ENCODE data around the gene IFNLR1.

Gene IFNLR1

DNA sequence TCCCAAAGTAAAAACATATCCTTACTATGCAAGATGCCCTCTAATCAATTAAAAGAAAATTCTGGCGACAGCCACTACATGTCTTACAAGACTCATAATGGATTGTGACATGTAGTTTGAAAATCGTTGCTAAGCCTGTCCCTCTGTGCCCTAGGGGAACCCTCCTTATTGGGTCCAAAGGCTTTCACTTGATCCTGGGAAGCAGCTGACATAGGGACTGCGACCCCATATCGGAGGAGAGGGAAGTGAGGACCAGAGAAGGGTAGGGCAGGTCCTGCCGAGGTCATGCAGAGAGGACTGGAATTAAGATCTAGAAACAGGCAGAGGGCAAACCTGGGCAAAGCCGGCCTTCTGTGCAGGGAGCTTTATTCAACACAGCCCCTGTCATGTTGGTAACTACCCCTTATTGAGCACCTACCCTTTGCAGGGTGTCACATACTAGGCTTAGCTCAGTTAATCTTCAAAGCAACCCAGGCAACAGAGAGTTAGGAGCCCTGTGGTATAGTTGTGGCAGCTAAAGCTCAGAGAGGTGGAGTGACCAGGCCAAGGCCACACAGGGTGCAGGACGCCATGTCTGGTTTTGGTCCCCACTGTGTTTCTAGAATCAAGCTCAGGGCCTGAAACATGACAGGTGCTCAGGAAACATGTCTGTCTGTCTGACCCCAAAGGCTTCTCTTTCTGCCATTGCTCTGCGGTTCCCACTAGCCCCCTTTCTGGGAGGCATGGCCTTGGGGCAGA is 18.4 kb upstream of the IFNLR1 start:
- DNase-seq = no peak

DNA sequence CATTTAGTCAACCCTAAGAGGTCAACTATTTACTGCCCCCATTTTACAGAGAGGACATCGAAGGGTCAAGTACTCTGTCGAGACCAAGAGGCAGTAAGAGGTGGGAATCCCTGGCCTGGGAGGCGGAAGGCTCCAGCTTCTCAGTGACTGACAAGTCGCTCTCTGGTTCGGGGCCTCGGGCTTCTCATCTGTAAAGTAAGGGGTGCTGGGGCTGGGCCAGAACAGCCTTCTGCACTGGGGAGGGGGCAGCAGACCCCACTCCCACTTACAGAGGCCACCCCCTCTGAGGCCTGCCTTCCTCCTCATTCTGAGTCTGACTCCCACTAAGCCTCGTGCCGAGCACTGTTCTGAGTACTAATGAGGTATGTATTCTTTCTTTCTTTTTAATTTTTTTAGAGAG is 17.0 kb upstream of the IFNLR1 start:
- DNase-seq = no peak

DNA sequence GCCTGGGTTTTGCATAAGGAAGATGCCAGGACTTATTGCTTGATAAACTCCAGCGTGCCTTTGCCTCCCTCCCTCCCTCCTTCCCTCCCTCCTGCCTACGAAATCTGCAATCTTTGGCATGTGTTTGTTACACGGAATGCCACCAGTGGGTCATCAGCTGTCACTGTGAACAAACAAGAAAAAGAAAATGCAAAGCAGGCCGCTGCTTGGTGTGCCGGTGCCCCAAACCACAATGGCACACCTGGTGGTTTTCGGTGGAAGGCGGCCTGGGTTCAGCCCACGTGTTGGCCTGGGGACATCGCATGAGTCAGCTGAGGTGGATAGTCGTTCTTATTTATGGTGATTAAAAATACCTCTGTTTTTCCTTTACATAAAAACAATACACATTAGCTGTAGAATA is 16.3 kb upstream of the IFNLR1 start:
- DNase-seq = no peak

DNA sequence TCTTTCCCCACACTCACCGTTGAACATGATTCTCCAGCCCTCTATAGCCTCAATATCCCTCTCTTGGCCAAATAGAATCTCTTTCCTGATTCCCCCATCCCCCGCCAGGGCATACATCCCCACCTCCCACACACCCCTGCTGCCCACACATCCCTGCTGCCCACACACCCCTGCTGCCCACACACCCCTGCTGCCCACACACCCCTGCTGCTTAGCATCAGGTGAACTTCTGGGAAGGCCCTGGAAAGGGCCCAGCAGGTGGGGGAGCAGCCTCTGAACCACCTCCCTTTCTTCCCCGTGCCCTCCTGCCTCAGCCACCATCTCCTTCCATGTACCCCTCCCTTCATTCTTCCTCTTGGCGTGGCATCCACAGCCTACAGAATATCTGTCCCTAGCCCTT is 15.9 kb upstream of the IFNLR1 start:
- DNase-seq = no peak

DNA sequence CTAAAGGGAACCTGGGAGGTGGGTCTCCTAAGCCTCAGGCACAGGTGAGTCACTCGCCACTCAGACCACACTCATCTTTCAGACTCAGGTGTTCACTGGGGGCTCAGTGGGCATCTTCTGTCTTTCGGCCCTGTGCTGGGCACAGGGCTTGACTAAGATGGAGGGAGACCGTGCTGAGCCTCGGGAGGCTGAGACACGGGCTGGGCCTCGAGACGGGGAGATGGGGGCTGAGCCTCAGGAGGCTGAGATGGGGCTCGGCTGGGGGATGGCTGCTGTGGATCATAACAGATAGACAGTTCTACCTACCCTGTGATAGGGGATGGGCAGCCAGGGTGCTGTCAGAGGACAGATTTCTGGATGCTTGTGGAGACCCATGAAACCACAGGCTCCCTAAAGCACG is 15.5 kb upstream of the IFNLR1 start:
- DNase-seq = no peak

DNA sequence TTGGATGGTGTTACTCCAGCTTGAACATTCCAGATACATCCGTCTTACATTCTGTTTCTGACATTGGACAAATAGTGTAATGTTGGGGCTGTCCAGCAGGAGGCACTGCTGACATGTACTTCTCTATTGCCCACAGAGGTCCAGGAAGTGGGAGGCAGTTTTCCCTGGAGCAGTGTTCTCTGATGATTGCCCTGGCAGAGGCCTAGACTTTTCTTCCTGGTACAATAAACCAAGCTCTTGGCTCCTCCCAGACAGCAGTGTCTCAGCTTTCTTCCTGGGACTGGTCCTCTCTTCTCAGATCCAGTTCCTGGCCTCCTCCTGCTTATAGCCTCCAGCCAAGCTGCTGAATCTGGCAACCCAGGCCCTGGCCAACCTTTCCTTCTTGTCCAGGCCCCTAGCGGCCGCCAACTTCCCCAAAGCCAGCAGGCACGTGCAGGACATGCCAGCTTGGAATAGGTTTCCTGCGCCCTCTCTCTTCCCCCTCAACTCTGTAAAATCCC is 14.9 kb upstream of the IFNLR1 start:
- DNase-seq = peak; percentile 32

DNA sequence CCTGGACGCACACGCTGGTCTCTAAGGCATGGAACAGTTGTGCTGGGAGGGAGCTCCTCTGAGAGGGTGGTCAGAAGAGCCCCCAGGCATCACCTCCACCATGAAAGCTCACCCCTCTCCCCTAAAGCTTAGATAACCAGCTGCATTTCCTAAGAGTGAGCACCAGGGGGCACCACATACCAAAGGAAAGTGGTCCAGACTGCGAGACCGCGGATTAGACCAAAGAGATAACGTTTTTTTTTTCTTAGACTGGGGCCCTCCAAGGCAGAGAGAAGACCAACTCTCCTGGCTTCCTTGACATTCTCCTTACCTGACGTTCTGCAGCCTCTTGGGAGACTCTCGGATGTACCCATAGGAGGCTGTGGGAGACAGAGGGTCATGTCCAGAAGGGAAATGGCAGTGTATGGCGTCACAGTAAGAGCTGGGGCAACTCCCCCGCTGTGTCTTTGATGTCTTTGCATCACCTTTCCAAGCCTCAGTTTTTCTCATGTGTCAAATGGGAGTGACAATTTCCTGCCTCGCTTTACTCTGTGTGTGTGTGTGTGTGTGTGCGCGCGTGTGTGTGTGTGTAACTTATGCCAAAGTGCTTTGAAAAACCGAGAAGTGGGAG is 12.3 kb upstream of the IFNLR1 start:
- no peak for DNase-seq

DNA sequence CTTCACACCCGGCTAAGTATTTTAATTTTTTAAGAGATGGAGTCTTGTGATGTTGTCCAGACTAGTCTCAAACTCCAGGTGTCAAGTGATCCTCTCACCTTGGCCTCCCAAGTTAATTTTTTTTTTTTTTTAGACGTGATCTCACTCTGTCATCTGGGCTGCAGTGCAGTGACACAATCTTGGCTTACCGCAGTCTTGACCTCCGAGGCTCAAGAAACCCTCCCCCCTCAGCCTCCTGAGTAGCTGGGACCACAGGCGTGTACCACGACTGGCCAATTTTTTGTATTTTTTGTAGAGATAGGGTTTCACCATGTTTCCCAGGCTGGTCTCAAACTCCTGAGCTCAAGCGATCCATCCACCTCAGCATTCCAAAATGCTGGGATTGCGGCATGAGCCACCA is 11.7 kb upstream of the IFNLR1 start:
- no peak for DNase-seq

DNA sequence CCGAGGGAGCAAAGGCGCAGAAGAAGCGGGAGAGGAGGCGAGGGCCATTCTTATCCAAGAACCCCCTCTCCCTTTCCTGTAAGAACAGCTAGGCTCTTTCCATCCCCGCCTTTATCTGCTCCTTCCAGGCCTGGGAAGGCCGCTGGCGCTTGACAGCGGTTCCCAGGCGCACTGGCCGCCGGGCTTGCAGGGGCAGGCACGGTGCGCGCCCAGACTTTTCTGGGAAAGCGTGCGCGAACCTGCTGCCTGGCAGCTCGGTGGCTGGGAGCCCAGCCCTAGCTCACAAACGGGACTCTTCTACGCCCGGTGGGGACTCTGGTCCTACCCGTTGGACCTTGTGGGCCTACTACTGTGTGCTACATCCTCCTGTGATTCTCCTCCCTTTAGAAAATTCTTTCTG is 8.8 kb upstream of the IFNLR1 start:
- no peak for DNase-seq

DNA sequence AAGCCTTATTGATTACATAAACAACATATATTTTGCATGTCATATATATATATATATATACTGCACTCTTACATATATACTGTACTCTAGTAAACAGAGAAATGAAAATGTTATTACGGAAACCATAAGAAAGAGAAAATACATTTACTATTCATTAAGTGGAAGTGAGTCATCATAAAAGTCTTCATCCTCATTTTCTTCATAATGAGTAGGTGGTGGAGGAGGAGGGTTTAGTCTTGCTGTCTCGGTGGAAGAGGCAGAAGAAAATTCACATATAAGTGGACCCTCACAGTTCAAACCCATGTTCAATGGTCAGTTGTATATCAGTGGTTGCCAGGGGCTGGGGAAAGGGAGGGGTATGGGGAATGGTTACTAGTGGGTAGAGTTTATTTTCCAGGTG is 8.0 kb upstream of the IFNLR1 start:
- DNase-seq = no peak

DNA sequence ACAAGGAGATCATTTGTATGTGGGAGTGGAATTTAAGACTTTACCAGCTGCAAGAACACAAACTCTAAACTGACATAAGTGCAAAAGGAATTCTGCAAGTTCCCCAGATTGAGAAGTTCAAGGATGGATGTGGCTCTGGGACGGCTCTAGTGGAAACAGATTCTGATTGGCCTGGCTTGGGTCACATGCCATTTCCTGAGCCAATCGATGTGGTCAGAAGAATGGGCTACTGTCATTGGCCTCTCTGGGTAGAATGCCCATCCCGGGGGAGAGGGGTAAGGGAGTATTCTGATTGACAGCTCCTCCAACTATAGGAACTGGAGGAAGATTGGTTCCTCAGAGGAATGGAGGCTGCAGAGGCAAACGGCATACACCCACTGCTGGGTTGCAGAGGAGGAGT is 6.0 kb upstream of the IFNLR1 start:
- DNase-seq = no peak

DNA sequence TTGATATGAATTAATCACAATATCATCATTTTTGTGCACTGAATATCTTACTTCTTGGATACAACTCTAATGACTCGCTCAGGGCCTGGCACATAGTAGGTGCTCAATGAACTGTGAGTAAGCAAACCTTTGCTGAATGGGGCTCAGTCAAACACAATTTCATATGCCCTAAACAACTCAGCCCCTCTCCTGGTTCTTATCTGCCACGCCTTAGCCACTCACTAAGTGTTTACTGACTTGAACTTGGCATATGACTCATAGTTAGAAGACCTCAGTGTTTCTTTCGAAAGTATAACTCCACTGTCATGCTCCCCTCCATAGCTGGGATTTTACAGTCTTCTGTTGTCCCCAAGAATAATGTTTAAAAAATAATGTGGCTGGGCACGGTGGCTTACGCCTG is 4.8 kb upstream of the IFNLR1 start:
- no peak for DNase-seq

DNA sequence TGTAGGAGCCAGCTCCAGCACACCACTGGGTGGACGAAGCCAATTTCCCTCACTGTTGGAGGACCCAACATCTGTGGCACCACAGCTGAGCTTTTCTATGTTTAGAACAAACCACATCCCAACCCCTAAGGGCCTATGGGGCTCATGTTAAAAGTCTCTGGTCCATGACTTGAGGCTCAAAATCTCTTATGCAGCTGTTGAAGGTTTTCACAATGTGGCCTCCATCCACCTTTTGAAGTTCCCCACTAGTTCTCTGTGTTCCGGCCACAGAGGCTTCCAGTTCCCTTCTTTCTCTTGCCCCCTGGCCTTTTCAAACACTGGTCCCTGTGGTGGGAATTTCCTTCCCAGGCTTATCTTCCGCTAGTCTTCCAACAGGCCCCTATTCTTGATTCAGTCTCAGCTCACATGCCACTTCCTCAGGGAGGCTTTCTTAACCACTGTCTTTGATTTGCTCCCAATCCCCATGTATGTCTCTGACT is 3.9 kb upstream of the IFNLR1 start:
- DNase-seq = no peak

DNA sequence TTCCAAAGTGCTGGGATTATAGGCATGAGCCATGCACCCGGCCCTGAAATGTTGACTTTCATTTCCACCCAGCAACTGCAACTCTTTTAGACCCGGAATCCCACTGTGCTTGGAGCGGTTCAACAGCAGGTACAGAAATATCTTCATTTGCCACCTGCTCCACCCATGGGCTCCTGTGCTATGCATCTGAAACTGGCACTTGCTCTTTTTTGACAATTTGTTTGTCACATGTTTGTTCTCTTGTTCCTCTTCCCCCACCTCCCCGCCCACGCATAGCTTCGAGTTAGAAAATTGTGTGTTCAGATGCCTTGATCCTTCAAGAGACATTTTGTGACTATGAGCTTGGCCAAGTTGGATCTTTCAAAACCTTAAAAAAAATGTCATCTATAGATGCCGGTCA is 2.4 kb upstream of the IFNLR1 start:
- no peak for DNase-seq

DNA sequence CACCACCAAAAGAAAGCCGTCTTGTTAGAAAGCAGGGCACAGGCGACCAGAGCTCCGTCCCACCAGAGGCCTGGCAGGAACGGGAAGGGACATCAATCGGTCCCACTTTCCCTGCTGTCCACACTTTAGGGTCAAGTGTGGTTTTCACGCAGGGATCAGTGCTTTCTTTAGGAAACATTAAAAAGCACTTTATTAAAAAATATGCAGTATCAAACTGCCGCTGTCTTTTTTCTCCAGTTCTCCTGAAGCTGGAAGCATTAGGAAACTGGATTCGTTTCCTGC is 437 bp downstream of the IFNLR1 start:
- DNase-seq = no peak

DNA sequence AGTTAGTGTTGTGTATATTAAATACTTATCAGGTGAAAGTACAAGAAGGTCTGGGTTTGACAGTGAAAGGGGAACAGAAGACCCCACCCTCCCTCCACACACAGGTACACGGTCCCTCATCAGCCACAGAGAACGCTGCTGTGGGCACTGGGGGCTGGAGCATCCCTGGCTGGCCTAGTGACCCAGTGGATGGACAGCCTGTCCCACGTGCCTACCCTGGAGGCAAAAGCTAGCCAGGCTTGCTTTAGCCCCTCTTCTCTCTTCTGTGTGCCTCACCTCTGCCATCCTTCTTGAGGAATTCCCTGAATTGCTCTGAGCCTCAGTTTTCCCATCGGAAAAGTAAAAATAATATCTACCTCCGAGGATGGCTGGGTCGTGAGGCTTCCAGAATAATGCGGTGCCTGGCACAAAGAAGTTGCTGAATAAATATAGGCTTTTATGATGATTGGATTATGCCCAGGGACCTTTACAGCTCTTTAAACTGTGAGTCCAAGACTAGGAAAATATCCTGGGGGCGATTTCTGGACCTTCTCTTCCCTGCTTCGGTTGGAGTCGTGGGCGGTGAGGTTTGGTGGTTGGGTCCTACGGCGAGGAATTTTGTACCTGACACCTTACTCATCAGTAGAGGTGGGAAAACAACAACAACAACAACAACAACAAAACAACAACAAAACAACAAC is 918 bp downstream of the IFNLR1 start:
- DNase-seq = no peak

DNA sequence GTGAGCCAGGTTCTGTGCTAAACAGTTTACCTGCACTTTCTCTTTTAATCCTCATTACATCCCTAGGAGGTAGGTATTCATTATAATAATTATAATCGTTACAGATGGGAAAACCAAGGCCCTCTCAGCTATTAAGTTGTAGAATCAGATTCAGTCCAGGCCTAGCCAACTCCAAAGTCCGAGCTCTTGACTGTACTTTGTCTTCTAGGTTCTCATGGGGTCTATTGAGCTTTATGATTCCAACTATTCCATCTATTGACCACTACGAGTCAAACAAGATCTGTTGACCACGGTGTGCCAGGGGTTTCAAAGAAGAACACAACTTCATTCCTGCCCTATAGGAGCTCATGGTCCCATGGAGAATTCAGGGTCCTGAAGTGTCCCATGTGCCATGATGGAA is 2.0 kb downstream of the IFNLR1 start:
- no peak for DNase-seq

DNA sequence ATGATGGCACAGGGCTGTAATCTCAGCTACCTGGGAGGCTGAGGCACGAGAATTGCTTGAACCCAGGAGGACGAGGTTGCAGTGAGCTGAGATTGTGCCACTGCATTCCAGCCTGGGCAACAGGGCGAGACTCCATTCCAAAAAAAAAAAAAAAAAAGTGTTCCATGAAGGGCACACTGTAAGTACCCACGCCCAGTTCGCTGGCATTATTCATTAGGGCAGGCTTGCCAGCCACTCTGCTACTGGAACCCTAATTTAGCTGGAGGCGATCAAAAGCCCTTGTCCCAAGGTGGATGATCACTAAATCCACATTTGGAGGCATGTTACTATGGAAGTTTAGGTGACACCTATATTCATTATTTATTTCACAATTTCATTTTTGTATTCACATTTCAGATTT is 5.0 kb downstream of the IFNLR1 start:
- no peak for DNase-seq

DNA sequence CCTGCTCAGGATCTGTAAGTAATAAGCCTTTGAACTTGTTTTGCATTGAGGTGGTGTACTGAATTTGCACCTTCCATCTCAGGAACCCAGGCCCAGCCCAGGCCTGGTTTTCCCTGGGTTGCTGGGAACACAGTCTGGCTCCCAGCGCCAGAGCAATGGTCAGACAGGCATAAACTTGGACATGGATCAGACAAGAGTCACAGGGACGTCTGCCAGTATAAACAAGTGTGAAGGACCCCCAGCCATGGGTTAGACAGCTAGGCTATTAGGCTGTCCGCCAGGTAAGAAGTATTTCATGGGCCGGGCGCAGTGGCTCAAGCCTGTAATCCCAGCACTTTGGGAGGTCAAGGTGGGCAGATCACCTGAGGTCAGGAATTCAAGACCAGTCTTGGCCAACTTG is 5.5 kb downstream of the IFNLR1 start:
- DNase-seq = no peak

DNA sequence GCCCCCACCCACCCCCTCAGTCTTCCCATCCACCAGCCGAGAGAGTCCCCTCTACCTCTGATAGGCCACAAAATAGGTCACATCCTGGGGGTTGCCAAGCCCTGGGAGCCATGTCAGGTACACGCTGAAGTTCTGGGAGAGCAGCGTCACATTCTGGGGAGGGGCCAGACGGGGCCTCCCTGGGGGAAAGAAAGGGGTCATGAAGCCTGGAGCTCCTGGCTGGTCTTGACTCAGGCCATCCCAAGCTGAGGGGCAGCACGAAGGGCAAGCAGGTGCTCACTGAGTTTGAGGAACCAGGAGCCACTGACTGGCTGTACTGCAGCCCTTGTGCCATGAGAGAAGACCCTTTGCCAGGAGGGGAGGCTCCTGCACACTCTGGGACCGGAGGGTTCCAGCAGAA is 6.4 kb downstream of the IFNLR1 start:
- no peak for DNase-seq

DNA sequence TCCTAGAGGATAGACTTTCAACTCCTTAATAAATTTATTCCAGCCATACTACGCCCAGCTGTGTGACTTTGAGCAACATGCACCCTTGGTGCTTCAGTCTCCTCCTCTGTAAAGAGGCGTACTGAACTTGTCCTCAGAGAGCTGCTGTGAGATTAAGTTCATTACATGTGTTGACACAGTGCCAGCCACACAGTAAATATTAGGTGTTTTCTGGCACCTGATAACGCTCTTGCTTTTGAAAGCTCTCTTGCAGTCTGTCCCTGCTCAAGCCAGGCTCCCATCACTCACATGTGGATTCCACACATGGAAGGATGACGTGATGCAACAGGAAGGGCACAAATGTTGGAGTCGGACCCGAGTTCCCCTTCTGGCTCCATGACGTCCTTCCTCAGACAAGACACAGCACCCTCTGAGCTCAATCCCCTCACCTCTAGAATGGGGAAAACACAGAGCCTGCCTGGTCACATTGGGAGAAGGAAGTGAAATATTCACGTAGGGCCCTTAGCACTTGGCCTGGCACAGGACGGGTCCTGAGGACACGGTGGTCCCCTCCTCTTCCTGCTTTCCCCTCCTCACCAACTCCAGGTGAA is 7.7 kb downstream of the IFNLR1 start:
- DNase-seq = no peak

DNA sequence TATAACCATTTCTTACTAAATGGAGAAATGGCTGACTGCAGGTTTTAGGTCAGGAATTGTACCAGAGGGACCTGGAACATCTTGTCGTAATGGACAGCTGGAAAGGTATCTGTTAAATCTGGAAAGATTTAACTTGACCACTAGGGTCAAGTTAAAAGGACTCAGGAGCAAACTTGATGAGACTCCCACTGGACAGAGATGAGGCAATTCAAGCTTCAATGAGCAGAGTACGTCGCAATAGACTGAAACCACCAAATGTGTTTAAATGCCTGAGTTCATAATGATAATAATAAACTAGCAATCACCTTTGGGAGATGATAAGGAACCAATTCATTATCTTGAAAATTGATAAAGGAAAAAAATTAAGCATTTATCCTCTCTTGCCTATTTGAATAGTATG is 8.7 kb downstream of the IFNLR1 start:
- no peak for DNase-seq

DNA sequence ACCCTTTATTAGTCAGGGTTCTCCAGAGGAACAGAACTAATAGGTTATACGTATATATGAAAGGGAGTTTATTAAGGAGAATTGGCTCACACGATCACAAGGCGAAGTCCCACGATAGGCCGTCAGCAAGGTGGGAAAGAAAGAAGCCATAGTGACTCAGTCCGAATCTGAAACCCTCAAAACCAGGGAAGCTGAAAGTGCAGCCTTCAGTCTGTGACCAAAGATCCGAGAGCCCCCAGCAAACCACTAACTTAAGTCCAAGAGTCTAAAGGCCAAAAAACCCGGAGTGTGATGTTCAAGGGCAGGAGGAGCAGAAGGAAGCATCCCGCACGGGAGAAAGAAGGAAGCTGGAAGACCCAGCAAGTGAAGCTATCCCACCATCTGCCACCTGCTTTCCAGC is 9.9 kb downstream of the IFNLR1 start:
- DNase-seq = no peak
